Measurements from ENCODE around the gene AZU1.

AZU1 gene

DNA sequence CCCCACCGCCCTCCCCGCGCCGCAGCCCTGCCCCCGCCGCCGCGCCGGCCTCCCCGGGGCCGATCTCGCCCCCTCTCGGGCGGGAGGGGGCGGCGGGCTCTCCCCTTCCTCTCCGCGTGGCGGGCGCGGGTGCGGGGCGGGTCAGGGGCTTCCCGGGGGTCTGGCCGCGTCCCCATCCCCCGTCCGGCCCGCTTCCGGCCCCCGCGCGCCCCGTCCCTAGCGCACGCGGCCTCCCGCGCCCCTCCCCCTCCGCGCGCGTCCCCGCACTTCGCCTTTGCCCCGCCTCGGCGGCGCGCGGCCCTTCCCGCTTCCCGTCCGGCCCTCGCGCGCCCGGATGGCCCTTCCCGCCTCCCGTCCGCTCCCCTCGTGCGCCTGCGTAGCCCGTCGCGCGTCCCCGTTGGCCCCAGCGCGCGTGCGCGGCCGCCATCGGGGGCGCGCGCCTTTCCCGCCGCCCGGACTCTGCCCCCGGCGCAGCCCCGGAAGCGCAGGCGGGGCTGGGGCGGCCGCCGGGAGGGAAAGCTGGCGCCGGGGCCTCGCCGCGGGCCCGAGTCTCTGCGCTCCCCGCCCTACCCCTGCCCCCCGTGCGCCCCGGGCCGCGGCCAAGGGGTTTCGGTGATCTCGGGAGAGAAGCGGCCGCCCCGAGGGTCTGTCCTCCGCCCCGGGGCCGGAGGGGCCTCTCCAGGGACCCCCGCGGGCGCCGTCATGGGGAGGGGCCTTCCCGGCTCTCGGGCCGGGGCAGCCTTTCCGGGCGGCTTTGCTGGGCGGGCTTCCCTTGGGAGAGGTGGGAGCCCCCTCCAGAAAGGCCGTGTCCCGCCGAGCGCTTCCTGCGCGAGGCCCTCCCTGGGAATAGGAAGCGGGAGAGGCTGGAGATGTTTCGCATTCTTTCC is 29.9 kb upstream of the AZU1 start:
- peaks cover 4% of the 10 kb centered on the region for H3K36me3 ChIP-seq (ENCODE audit: control insufficient read depth, insufficient read depth, low read length)
- 0% methylated on average over 128 to 129 of the region's 129 CpGs for WGBS, 2 experiments
- peak overlapping the region; percentile 93 for H3K4me3 ChIP-seq (ENCODE audit: insufficient read depth, low read depth, low read length)

GRCh38 chr19:798415-799075 is 29.1 kb upstream of the AZU1 start:
- H3K36me3 ChIP-seq (ENCODE audit: control insufficient read depth, insufficient read depth, low read length) = peaks cover 4% of the 10 kb centered on the region
- no peaks in the 10 kb centered on the region for H3K27me3 ChIP-seq (ENCODE audit: control insufficient read depth, insufficient read depth, low read length, poor library complexity, severe bottlenecking)
- H3K4me3 ChIP-seq (ENCODE audit: insufficient read depth, low read depth, low read length) = peak overlapping the region; percentile 93
- H3K9me3 ChIP-seq (ENCODE audit: control insufficient read depth, low read length) = no peaks in the 10 kb centered on the region
- 1% methylated on average over 44 of the region's 44 CpGs for WGBS, 2 experiments
- H3K27ac ChIP-seq (ENCODE audit: insufficient read depth, low read depth, low read length, poor library complexity, severe bottlenecking) = peak overlapping the region; percentile 55
- peaks cover 28% of the 10 kb centered on the region for H3K4me1 ChIP-seq (ENCODE audit: control insufficient read depth, insufficient read depth, low read length)

More for the DNA sequence above, 29.9 kb upstream of the AZU1 start:
- Histone ChIP-seq H3K27me3 (ENCODE audit: control insufficient read depth, insufficient read depth, low read length, poor library complexity, severe bottlenecking) (no peaks in the 10 kb centered on the region), H3K9me3 (ENCODE audit: control insufficient read depth, low read length) (no peaks in the 10 kb centered on the region), H3K4me1 (ENCODE audit: control insufficient read depth, insufficient read depth, low read length) (peaks cover 28% of the 10 kb centered on the region), H3K27ac (ENCODE audit: insufficient read depth, low read depth, low read length, poor library complexity, severe bottlenecking) (peak overlapping the region; percentile 99)

- WGBS, 2 experiments = 20 to 24% methylated on average over 28 of the region's 28 CpGs
Observed at GRCh38 chr19:799076-799881, 28.4 kb upstream of the AZU1 start.

DNA sequence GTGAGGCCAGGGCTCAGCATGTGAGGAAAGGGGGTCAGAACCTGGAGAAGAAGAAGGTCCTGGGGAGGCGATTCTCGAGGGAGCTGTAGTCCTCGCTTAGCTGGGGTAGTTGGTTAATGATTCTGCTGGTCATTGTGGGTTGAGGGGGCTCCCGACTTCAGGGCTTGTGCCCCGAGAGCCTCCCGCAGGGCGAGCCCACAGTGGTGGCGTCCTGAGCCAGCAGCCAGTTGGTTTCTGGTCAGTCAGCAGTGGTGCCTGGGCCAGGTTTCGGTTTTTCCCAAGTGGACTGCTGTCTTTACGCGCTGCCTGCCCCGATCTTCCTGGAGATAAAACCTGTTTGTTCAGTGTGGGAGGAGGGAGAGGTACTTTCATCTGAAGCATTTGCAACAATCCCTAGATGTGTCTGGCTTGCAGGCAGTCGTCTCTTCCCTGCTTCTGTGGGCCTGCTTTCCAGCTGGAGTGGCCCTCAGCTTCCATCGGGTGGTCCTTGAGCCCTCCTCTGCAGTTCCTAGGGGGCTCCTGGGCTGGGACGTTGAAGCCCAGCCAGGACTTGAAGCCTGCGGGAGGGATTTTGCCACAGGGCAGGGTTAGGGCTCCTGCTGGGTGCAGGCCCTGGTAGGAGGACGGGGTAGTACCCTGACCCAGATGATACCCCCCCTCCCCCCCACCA is 27.1 kb upstream of the AZU1 start:
- H3K36me3 ChIP-seq (ENCODE audit: control insufficient read depth, insufficient read depth, low read length) = peaks cover 24% of the 10 kb centered on the region
- 87% methylated on average over 17 of the region's 17 CpGs for WGBS, 2 experiments
- no peak overlapping the region for H3K4me3 ChIP-seq (ENCODE audit: insufficient read depth, low read depth, low read length)
- no peaks in the 10 kb centered on the region for H3K27me3 ChIP-seq (ENCODE audit: control insufficient read depth, insufficient read depth, low read length, poor library complexity, severe bottlenecking)
- H3K9me3 ChIP-seq (ENCODE audit: control insufficient read depth, low read length) = no peaks in the 10 kb centered on the region
- H3K27ac ChIP-seq (ENCODE audit: insufficient read depth, low read depth, low read length, poor library complexity, severe bottlenecking) = no peak overlapping the region
- peaks cover 28% of the 10 kb centered on the region for H3K4me1 ChIP-seq (ENCODE audit: control insufficient read depth, insufficient read depth, low read length)

More at GRCh38 chr19:799076-799881, 28.4 kb upstream of the AZU1 start:
- no peaks in the 10 kb centered on the region for H3K9me3 ChIP-seq (ENCODE audit: control insufficient read depth, low read length)
- no peaks in the 10 kb centered on the region for H3K27me3 ChIP-seq (ENCODE audit: control insufficient read depth, insufficient read depth, low read length, poor library complexity, severe bottlenecking)
- H3K4me1 ChIP-seq (ENCODE audit: control insufficient read depth, insufficient read depth, low read length) = peaks cover 28% of the 10 kb centered on the region
- peak overlapping the region; percentile 22 for H3K27ac ChIP-seq (ENCODE audit: insufficient read depth, low read depth, low read length, poor library complexity, severe bottlenecking)
- peaks cover 11% of the 10 kb centered on the region for H3K36me3 ChIP-seq (ENCODE audit: control insufficient read depth, insufficient read depth, low read length)
- H3K4me3 ChIP-seq (ENCODE audit: insufficient read depth, low read depth, low read length) = peak overlapping the region; percentile 93

GRCh38 chr19:801030-801860 is 26.4 kb upstream of the AZU1 start:
- Histone ChIP-seq H3K36me3 (ENCODE audit: control insufficient read depth, insufficient read depth, low read length) (peaks cover 31% of the 10 kb centered on the region), H3K27ac (ENCODE audit: insufficient read depth, low read depth, low read length, poor library complexity, severe bottlenecking) (no peak overlapping the region), H3K4me3 (ENCODE audit: insufficient read depth, low read depth, low read length) (no peak overlapping the region), H3K27me3 (ENCODE audit: control insufficient read depth, insufficient read depth, low read length, poor library complexity, severe bottlenecking) (no peaks in the 10 kb centered on the region), H3K9me3 (ENCODE audit: control insufficient read depth, low read length) (no peaks in the 10 kb centered on the region), H3K4me1 (ENCODE audit: control insufficient read depth, insufficient read depth, low read length) (peaks cover 28% of the 10 kb centered on the region)
- 92% methylated on average over 29 of the region's 29 CpGs for WGBS, 2 experiments

- Histone ChIP-seq H3K36me3 (ENCODE audit: control insufficient read depth, insufficient read depth, low read length) (peaks cover 38% of the 10 kb centered on the region), H3K4me3 (ENCODE audit: insufficient read depth, low read depth, low read length) (no peak overlapping the region), H3K27me3 (ENCODE audit: control insufficient read depth, insufficient read depth, low read length, poor library complexity, severe bottlenecking) (no peaks in the 10 kb centered on the region), H3K4me1 (ENCODE audit: control insufficient read depth, insufficient read depth, low read length) (peaks cover 28% of the 10 kb centered on the region), H3K9me3 (ENCODE audit: control insufficient read depth, low read length) (no peaks in the 10 kb centered on the region), H3K27ac (ENCODE audit: insufficient read depth, low read depth, low read length, poor library complexity, severe bottlenecking) (peak overlapping the region; percentile 59)
- WGBS, 2 experiments = 87 to 90% methylated on average over 23 of the region's 23 CpGs
Observed at GRCh38 chr19:801861-802497, 25.7 kb upstream of the AZU1 start.

DNA sequence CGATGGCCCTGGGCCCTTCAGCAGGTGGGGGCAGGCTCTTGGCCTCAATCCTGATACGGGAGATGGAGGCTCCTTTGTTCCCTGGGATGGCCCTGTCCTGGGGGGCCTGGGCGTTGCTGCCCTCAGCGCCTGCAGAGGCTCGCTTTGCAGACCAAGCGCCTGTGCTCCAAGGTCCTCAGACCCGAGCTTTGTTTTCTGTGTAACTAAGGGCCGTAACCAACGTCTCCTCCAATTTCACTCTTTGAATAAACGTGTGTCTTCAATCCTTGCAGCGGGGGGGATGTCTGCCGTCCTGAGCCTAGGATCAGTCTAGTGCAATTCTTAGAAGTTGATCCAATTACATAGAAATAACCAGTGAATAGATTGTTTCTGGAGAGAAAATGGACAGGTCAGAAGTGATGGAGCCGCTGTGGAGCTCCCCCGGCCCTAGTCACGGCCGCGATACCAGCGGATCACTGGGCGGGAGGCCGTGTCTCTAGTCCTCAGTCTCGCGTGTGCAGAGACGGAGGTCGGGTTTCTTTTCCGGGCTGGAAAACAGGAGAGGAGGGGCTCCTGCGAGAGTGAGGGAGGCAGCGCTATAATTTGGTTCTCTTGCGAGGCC is 25.0 kb upstream of the AZU1 start:
- Histone ChIP-seq H3K4me3 (ENCODE audit: insufficient read depth, low read depth, low read length) (no peak overlapping the region), H3K36me3 (ENCODE audit: control insufficient read depth, insufficient read depth, low read length) (peaks cover 44% of the 10 kb centered on the region), H3K27me3 (ENCODE audit: control insufficient read depth, insufficient read depth, low read length, poor library complexity, severe bottlenecking) (no peaks in the 10 kb centered on the region), H3K4me1 (ENCODE audit: control insufficient read depth, insufficient read depth, low read length) (peaks cover 28% of the 10 kb centered on the region), H3K27ac (ENCODE audit: insufficient read depth, low read depth, low read length, poor library complexity, severe bottlenecking) (peak overlapping the region; percentile 9), H3K9me3 (ENCODE audit: control insufficient read depth, low read length) (no peaks in the 10 kb centered on the region)
- WGBS, 2 experiments = 85 to 88% methylated on average over 28 of the region's 28 CpGs

DNA sequence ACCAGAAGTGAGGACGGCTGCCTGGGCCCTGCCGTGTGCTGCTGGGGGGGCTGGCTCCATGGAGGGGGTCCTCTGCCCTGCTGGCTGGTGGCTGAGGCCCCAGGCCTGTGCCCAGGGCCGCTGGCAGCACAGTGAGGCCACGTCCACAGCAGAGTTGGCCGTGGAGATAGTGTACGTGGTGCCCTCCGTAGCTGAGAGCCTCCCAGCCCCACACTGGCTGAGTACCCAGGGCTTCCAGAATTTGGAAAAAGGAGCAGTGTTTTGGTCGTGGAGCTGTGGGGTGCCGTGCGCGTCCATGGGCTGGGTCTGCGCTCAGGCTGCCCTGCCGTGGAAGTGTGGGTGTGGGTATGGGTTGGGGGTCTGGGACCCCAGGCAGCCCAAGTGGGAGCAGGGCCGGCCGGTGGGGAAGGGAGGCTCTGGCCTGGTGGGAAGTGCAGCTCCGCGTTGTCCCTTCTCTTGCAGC is 24.5 kb upstream of the AZU1 start:
- no peak overlapping the region for H3K4me3 ChIP-seq (ENCODE audit: insufficient read depth, low read depth, low read length)
- H3K4me1 ChIP-seq (ENCODE audit: control insufficient read depth, insufficient read depth, low read length) = peaks cover 28% of the 10 kb centered on the region
- no peak overlapping the region for H3K27ac ChIP-seq (ENCODE audit: insufficient read depth, low read depth, low read length, poor library complexity, severe bottlenecking)
- H3K27me3 ChIP-seq (ENCODE audit: control insufficient read depth, insufficient read depth, low read length, poor library complexity, severe bottlenecking) = no peaks in the 10 kb centered on the region
- peaks cover 49% of the 10 kb centered on the region for H3K36me3 ChIP-seq (ENCODE audit: control insufficient read depth, insufficient read depth, low read length)
- no peaks in the 10 kb centered on the region for H3K9me3 ChIP-seq (ENCODE audit: control insufficient read depth, low read length)
- 96% methylated on average over 17 of the region's 17 CpGs for WGBS, 2 experiments
